Thyroid gland (tissue), 4 donors: Measurements from ENCODE around the gene IFIT5. TPM values are rescaled to one million over a fixed set of nuclear protein-coding genes. Genes with fewer than 3 reads are reported as not detected.
A peak's percentile ranks its signal among the peaks of the same experiment; 100 is the strongest.

Experiments used
- DNase-seq, 2 donors: peaks; one replicate each; pipeline ENCODE4 v3.0.0-alpha.2; 2019
- H3K27ac ChIP-seq, 3 donors: fragments of 200-600 bp; sonication (generic); 1 replicate in 2 of 3; 2 replicates in 1 of 3; pipeline ENCODE4 v1.5.1; 2016 to 2019; ENCODE audit warnings: mild to moderate bottlenecking in 1 of 3, moderate library complexity in 1 of 3
- H3K27me3 ChIP-seq: fragments of 200-600 bp; sonication (generic); one replicate; pipeline ENCODE4 v1.5.1; 2019
- H3K36me3 ChIP-seq, 2 donors: fragments of 200-600 bp; sonication (generic); one replicate each; pipeline ENCODE4 v1.5.1; 2016 to 2019
- H3K4me1 ChIP-seq, 2 donors: fragments of 200-600 bp; sonication (generic); one replicate each; pipeline ENCODE4 v1.5.1; 2017 to 2019
- H3K4me3 ChIP-seq, 3 donors: fragments of 200-600 bp; sonication (generic); replicated peaks in 1 of 3; 1 replicate in 2 of 3; 2 replicates in 1 of 3; pipeline ENCODE4 v1.5.1; 2016; ENCODE audit warnings: mild to moderate bottlenecking in 1 of 3
- H3K9me3 ChIP-seq: fragments of 200-600 bp; sonication (generic); one replicate; pipeline ENCODE4 v1.5.1; 2017
- CTCF ChIP-seq, 6 experiments: fragments of 200-600 bp in 3 of 6; fragments of 450-650 bp in 3 of 6; sonication (generic) in 3 of 6; IDR thresholded peaks; one replicate each; pipeline ENCODE4 v1.5.1; 2016 to 2019; ENCODE audit warnings: antibody characterized with exemption in 6 of 6, mild to moderate bottlenecking in 2 of 6, inconsistent platforms in 1 of 6, moderate library complexity in 1 of 6
- POLR2A ChIP-seq, 2 donors: fragments of 450-650 bp; IDR thresholded peaks; one replicate each; pipeline ENCODE4 v1.6.1; 2017; ENCODE audit warnings: antibody characterized with exemption in 2 of 2, mild to moderate bottlenecking in 2 of 2, moderate library complexity in 1 of 2
- WGBS, 2 donors: methylation state at CpG; one replicate each; pipeline ENCODE4 v1.1.5; 2017; 5-methylcytosine and 5-hydroxymethylcytosine counted together
- intact Hi-C: fragments of 100-400 bp; cut with DNase I; formaldehyde crosslinking; loops from one replicate; pipeline ENCODE4 v1.15.1; 2023
- total RNA-seq, 4 donors: library from RNA; depleted of rRNA; stranded (reverse); fragments of >200 nt; gene quantifications; one replicate each; pipeline ENCODE4 v1.2.3, GENCODE V29; 2016

Gene IFIT5
- total RNA-seq, 4 donors from 2014 or later: 13.7 to 23.0 (median 17.1) TPM

- WGBS, 2 donors: 81 to 94% methylated on average over 7 of the region's 7 CpGs
- Histone ChIP-seq H3K9me3 (no peaks in the 10 kb centered on the region), H3K4me3 (no peak overlapping the region), H3K27ac (peak overlapping the region; percentile 98 to 100 (median 99)), H3K4me1 (peaks cover 0 to 15% of the 10 kb centered on the region in 2 donors), H3K36me3 (peaks cover 0 to 4% of the 10 kb centered on the region in 2 donors), H3K27me3 (no peaks in the 10 kb centered on the region)
- TF ChIP-seq POLR2A (IDR thresholded peaks at IDR 0.05) (no peak), CTCF (IDR thresholded peaks at IDR 0.05) (no peak)
- no peak for DNase-seq
- intact Hi-C loops: no loop called here
Observed at GRCh38 chr10:89413398-89413912, 913 bp upstream of the IFIT5 start.

GRCh38 chr10:89414879-89415821 is 782 bp downstream of the IFIT5 start:
- intact Hi-C loops: no loop called here
- DNase-seq: peak; percentile 47 to 51
- Histone ChIP-seq H3K27me3 (no peaks in the 10 kb centered on the region), H3K27ac (peak overlapping the region; percentile 98 to 100 (median 99)), H3K4me1 (peaks cover 0 to 16% of the 10 kb centered on the region in 2 donors), H3K4me3 (peak overlapping the region; percentile 77 to 94 (median 77)), H3K9me3 (no peaks in the 10 kb centered on the region), H3K36me3 (peaks cover 0 to 4% of the 10 kb centered on the region in 2 donors)
- TF ChIP-seq POLR2A (IDR thresholded peaks at IDR 0.05) (no peak), CTCF (IDR thresholded peaks at IDR 0.05) (no peak)
- WGBS, 2 donors: 14 to 15% methylated on average over 23 to 25 of the region's 66 CpGs

GRCh38 chr10:89416465-89416864 is 2.1 kb downstream of the IFIT5 start:
- H3K27ac ChIP-seq: no peak overlapping the region
- 90 to 97% methylated on average over 1 of the region's 1 CpG for WGBS, 2 donors
- H3K36me3 ChIP-seq: peaks cover 0 to 4% of the 10 kb centered on the region in 2 donors
- intact Hi-C loops: no loop called here
- no peaks in the 10 kb centered on the region for H3K27me3 ChIP-seq
- no peaks in the 10 kb centered on the region for H3K9me3 ChIP-seq
- no peak for DNase-seq
- TF ChIP-seq POLR2A (IDR thresholded peaks at IDR 0.05): no peak
- no peak for TF ChIP-seq CTCF (IDR thresholded peaks at IDR 0.05)
- peaks cover 10 to 27% of the 10 kb centered on the region in 2 donors for H3K4me1 ChIP-seq
- H3K4me3 ChIP-seq: no peak overlapping the region

GRCh38 chr10:89419548-89419947 is 5.2 kb downstream of the IFIT5 start:
- H3K4me1 ChIP-seq: peaks cover 13 to 33% of the 10 kb centered on the region in 2 donors
- H3K36me3 ChIP-seq: peaks cover 0 to 4% of the 10 kb centered on the region in 2 donors
- TF ChIP-seq POLR2A (IDR thresholded peaks at IDR 0.05) (no peak), CTCF (IDR thresholded peaks at IDR 0.05) (peak in 3 of 6 experiments; percentile 9 to 34 (median 20))
- no peak for DNase-seq
- H3K9me3 ChIP-seq: no peaks in the 10 kb centered on the region
- H3K27me3 ChIP-seq: no peaks in the 10 kb centered on the region
- intact Hi-C loops: no loop called here
- H3K4me3 ChIP-seq: no peak overlapping the region
- no peak overlapping the region for H3K27ac ChIP-seq
- 51 to 61% methylated on average over 3 of the region's 3 CpGs for WGBS, 2 donors
